CD4-positive, alpha-beta T cell treated with Interleukin-15 for 4 hours (primary cell): Measurements from ENCODE around the gene NUP210.
"Not testable (repeated sequence)": the region's sequence is repeated elsewhere in the genome, so short reads cannot be mapped to it uniquely, and the experiment has no call there.

Source experiments
- DNase-seq: peaks from one replicate; pipeline ENCODE4 v3.0.0-alpha.2; 2020; ENCODE audit warnings: low spot score

The NUP210 gene

DNA sequence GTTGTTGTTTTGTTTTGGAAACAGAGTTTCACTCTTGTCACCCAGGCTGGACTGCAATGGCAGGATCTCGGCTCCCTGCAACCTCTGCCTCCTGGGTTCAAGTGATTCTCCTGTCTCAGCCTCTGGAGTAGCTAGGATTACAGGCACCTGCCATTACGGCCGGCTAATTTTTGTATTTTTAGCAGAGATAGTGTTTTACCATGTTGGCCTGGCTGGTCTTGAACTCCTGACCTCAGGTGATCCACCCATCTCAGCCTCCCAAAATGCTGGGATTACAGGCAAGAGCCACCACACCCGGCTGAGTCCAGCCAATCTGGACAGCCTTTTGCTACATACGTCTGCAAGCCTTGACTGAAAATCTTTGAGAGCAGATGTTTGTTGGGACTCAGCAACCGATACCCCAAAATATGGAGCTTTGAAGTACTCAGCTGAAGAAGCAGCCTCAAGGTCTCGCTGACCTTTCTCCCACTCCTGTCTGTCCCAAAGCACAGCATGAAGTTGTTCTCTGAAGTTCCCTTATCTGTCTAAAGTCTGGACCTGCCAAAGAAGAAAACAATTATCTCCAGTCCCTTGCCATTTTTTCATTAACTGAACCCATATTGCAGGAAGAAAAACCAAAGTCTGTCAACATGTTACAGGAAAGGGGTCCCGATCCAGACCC is 9.6 kb upstream of the NUP210 start:
- no peak for DNase-seq

DNA sequence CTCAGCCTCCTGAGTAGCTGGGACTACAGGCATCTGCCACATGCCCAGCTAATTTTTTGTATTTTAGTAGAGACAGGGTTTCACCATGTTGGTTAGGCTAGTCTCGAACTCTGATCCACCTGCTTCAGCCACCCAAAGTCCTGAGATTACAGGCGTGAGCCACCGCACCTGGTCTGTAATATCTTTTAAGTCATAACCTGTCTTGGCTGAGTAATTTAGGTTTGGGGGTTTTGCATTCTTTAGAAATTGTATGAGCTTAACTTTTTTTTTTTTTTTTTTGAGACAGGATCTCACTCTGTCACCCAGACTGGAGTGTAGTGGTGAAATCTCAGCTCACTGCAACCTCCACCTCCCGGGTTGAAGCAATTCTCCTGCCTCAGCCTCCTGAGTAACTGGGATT is 8.6 kb upstream of the NUP210 start:
- not testable (repeated sequence) for DNase-seq

- DNase-seq = peak; percentile 62
Observed at GRCh38 chr3:13427662-13428603, 7.8 kb upstream of the NUP210 start.

DNA sequence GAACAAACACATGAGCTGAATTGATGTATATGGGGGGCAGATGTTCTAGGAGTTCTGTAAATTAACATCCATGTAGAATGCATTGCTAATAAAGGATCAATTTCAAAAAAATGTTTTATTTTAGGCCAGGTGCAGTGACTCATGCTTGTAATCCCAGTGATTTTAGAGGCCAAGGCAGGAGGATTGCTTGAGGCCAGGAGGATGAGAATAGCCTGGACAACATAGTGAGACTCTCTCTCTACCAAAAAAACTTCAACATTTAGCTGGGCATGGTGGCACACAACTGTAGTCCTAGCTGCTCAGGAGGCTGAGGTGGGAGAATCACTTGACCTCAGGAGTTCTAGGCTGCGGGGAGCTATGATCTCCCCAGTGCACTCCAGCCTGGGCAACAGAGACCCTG is 6.5 kb upstream of the NUP210 start:
- no peak for DNase-seq

DNA sequence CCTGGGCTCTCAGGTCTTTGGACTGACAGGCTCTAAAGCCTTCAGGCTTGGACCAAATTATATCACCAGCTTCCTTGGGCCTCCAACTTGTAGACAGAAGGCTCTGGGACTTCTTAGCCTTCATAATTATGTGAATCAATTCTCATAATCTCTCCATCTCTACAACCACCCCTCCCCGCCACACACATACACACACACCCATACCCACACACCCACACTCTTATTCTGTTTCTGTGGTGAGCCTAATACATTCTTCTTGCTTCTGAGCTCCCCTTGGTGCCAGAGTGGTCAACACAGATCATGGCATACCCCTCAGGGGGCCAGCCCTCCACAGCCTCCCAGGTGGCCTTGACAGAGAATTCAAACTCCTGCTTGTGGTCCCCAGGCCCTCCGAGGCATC is 5.6 kb upstream of the NUP210 start:
- DNase-seq = no peak

GRCh38 chr3:13424865-13425617 is 4.9 kb upstream of the NUP210 start:
- no peak for DNase-seq

DNA sequence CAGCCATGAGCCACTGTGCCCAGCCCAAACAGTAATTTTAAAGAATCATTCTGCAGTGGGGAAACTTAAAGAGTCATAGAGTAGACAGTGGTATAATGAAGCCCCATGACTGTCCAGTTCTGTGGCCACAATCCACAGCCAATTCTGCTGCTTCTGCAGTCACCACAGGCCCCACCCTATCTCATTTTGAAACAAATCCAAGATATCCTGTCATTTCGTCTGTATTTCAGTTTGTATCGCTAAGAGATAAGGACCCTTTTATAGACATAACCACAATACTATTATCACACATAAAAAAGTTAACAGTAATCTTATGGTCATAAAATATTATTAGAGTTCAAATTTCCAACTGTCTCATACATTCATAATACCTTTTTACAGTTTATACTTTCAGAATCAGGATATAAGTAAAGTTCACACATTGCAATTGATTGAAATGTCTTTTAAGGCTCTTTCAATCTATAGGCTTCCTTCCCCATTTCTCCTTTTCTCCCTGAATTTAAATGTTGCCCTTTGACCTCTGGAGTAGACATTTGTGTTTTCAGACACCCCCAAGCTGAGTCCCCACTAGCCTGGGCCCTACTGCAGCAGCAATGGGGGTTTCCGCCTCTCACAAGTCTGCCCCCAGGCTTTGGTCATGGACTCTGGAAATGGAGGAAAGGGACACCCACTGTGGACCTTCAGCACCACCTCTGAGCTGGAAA is 4.2 kb upstream of the NUP210 start:
- DNase-seq = no peak

DNA sequence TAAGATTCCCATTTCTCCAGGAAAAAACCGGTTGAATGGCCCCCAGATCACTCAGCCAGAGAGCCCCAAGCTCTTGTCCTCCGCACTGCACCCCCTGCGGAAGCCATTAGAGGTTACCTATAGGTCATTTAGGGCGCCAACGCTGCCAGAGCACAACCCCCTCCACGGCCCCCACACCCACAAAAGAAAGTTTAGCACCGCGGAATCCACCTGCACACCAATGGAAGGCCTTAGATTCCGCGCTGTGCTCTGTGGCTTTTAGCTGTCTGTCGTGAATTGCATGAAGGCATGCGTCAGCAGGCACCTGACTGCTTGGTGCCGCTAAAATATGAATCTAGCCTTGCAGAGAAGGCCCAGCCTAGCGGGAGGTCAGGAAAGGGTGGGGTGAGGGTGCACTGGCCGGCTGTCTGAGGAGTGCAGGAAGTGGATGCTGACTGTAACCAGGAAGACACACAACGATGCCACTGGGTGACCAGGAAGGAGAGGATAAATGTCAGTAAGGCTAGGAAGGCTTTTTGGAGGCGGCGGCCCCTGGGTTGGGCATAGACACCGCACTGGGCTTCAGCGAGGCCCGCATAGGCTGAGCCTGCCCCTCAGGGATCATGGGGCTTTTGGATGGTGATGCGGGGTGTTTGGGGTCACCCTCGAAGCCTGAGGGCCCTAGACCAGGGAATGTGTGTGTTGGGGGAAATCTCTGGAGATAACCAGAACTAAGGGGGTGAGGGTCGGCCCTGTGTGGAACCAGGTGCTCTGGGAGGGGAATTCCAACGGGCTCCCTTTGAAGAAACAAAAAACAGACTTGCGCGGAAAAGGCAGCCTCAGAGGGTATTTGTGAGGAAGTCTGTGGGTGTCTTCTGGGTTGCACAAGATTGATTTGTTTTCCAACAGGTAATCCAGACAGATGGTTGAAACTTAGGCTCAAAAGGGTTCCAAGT is 976 bp upstream of the NUP210 start:
- DNase-seq = peak; percentile 78

DNA sequence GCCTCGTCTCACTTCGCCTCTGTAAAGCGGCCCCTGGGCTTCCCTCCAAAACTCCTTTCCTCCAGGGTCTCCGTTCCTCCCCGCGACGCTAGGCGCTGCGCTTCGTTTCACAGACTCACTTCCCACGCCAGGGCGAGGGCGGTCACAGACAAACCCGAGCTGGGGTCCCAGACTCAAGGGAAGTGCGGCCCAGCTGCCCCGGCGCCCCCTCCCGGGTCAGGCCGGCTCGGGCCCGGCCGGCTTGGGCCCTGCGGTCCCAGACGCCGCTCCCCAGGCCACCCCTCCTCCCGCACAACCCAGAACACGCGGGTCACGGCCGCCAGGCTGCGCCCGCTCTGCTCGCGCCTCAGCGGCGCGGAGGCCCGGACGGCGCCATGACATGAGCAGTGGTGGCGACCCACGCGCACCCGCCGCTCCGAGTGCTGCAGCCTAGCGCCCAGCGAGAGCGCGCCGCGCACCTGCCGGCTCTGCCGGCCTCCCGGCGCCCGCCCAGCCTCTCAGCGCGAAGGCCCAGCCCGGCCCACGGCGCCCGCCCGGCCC is 547 bp downstream of the NUP210 start:
- DNase-seq = peak; percentile 50

DNA sequence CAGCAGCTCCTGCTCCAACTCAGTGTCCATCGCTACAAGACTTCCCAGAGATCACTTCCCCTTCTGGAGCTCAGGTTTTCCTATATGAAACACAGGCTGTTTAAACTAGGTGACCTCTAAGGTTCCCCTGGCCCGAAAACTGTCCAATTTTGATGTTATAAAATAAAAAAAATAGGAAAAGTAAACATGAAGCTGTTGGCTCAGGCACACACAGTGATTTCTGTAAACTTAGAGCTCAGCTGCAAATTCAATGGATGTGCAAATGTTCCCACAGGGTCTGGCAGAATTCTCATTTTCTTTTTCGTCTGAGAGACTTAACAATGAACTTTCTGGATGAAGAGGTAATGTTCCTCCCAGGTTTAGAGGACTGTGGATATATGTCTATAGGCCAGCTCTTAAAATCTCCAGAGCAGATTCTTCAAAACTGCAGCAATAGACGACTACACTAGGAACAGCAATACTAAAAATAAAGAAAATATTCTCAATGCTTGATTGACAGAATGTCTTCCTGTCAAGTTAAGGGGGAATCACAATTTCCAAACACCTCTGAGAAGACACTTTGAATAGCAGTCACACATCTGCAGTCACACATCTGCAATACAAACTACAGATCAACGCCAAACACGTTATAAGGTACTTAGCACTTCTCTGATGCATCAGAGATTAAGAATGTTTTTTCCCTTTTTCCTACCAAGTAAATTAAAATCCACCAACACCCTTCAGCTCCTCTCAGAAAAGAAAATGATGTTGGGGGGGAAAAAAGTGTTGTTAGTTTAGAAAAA is 2.8 kb downstream of the NUP210 start:
- no peak for DNase-seq

- DNase-seq = no peak
Observed at GRCh38 chr3:13415997-13416793, 3.9 kb downstream of the NUP210 start.

DNA sequence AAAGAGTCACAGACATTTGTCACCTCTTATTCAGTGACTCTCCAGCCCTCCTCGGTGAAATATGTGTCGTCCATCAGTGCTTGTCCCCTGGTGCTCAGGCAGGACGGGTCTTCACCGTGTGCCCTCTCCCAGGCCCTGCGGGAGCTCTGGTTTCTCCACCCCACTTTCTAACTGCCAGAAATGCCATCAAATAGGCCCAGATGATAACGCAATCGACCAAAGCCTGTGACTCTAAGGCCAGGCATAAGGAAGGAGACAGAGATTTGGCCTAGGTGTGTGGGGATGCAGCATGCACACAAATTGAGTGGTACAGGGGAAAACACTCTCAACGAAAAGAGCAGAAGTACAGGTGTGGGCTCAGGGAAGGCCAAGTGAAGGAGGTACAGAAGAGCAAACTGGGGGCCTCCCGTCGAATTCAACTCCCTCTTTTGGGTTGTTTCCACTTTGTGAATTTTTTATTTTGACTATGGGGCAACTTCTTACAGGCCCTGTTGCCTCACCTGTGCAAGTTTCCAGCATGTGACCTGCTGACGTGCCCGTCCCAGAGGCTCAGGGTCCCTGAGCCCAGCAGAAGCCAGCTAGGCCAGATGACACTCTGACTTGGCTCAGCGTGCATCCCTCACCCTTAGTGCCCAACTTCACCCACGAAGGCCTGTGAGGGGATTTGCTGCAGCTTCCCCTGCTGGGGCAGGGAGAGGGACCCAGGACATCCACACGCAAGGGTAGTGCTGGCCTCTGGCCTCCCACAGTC is 4.7 kb downstream of the NUP210 start:
- no peak for DNase-seq

DNA sequence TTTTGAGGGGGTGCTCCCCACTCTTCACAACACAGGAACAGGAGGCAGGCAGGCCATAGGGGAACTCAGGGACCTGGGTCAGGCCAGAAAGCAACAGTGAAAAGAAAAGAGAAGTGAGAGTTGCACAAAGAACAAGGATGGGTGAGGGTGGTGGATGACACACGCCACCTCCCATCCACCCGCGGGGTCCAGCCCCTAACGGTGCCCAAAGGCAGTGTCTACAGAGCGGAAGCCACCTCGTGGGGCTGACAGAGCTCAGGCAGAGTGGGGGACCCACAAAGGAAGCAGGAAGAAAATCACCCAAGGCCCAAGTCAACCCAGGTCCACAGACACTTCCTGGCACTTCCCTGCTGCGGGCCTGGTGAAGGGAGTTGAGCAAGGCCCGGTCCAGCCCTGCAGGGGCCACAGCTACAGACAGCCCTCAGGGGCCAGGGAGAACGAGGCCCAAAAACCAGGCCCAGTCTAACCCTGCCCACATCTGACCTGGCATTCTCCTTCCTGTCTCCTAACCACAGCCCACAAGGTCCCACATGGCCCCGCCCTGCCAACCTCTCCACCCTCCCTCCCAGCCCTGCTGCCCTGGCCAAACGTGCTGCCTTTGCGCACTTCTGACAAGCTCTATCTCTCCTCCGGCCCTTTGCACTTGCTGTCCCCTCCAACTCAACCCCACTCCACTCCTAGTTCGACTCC is 5.9 kb downstream of the NUP210 start:
- peak; percentile 72 for DNase-seq

GRCh38 chr3:13411186-13411860 is 8.8 kb downstream of the NUP210 start:
- DNase-seq = no peak

DNA sequence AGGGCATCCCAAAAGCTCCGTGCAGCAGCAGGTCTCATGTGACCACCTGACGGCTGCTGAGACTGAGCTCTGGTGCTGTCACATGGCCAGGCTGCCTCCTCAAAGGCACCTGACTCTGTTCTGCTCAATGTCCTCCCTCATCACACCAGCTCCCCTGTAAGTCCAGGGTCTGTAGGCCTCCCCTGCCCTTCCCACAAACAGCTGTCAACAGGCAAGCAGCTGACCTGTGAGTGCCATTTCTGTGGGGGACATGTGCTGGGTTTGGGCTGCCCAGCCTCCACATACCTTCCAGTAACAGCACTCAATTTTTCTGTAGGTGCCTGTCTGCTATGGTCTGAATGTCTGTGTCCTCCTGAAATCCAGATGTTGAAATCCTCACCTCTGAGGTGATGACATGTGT is 11.2 kb downstream of the NUP210 start:
- DNase-seq = no peak

DNA sequence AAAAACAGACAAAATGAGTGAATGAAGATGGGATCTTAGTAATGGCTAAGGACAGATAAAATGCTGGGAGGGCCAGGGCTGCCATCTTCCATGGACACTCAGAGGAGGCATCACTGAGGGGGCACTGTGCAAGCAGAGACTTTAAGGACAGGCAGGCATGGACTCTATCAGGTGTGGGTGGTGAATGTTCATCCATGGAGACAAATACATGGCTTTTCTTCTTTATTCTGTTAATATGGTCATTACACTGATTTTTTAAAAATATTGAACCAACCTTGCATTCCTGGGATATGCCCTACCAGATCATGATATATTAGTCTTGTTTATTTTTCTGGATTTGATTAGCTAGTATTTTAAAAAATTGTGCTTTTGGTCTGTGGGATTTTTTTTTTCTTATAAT is 12.2 kb downstream of the NUP210 start:
- no peak for DNase-seq

DNA sequence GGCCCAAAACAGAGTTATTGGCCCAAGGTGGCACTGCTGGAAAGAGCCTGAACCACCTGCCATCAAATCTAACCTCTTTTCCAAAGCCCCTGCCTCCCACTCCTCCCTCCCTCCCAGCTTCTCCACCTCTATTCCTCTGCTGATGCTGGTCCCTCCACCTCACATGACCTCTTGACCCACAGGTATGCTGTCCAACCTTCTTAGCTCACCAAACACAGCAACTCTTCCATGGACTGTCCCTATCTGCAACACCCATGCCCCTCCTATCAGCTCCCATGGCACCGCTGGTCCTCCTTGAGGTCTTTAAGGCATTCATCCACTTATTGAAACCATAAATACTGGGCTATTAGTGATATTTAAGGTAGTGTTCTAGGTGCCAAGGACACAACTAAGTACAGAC is 12.6 kb downstream of the NUP210 start:
- no peak for DNase-seq
